SKM-1 treated with dmso at 0.1 percent for 144 hours (cell line): ENCODE results near the gene CDH4.

Source experiments
- DNase-seq: peaks from one replicate; lab custom pipeline; 2025; ENCODE audit not compliant: unreplicated experiment; lab: John Stamatoyannopoulos, UW

CDH4 gene

GRCh38 chr20:61757678-61758563 is 505.9 kb downstream of the CDH4 start:
- no peak for DNase-seq

- DNase-seq = no peak
Observed at GRCh38 chr20:61758564-61759200, 506.6 kb downstream of the CDH4 start.

- DNase-seq = no peak
Observed at GRCh38 chr20:61759286-61760065, 507.4 kb downstream of the CDH4 start.

- no peak for DNase-seq
Observed at GRCh38 chr20:61760321-61760720, 508.3 kb downstream of the CDH4 start.

GRCh38 chr20:61760731-61761130 is 508.7 kb downstream of the CDH4 start:
- DNase-seq = no peak

- DNase-seq = no peak
Observed at GRCh38 chr20:61761453-61762166, 509.5 kb downstream of the CDH4 start.

- DNase-seq = no peak
Observed at GRCh38 chr20:61762167-61762710, 510.2 kb downstream of the CDH4 start.

- no peak for DNase-seq
Observed at GRCh38 chr20:61762886-61763739, 511.1 kb downstream of the CDH4 start.

GRCh38 chr20:61763740-61764400 is 511.8 kb downstream of the CDH4 start:
- DNase-seq = no peak

GRCh38 chr20:61764471-61765025 is 512.5 kb downstream of the CDH4 start:
- DNase-seq = no peak

GRCh38 chr20:61765081-61765870 is 513.2 kb downstream of the CDH4 start:
- no peak for DNase-seq

- no peak for DNase-seq
Observed at GRCh38 chr20:61765871-61766654, 514.0 kb downstream of the CDH4 start.

GRCh38 chr20:61766921-61767610 is 515.0 kb downstream of the CDH4 start:
- DNase-seq = no peak

GRCh38 chr20:61767761-61768494 is 515.9 kb downstream of the CDH4 start:
- no peak for DNase-seq

- no peak for DNase-seq
Observed at GRCh38 chr20:61768571-61769285, 516.7 kb downstream of the CDH4 start.
